ENCODE measurements around the gene KLK14.

KLK14 gene

DNA sequence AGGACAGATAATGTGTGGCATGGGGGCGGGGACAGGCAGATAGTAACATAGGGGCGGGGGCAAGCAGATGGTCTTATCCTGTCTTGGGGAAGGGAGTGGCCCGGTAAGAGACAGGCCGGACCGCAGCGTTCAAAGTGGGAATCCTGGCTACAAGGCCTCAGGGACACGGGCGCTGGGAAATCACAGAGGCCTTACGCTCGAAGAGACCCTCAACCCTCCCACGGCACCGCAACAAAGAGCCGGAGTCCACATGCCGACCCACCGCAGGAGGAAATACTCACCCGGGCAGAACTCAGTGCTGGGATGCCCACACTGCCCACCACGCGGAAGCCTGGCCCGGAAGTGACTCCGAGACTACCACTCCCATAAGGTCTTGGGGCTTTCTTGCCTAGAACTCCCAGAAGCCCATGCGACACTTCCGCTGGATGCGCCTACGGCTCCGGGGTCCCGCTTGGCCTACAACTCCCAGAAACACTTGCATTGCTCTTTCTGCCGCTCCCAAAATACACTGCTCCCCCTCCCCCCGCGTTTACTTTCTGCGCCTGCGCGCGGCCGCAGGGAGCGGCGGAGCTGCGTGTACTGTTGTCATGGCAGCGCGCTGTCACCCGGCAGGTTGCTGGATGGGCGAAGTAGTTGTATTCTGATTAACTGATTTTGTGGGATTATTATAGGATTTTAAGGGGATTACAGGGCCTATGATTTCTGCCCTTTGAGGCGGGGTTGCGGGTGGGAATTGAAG, 25.5 kb upstream of the KLK14 start, which contains the start of gene CTU1:
Gene CTU1 (minus strand): TSS at position 344 of the 739 bp plus-strand sequence. CDS start 3,840 bp downstream, outside the sequence.
- peak; percentile 98 to 99 for DNase-seq

DNA sequence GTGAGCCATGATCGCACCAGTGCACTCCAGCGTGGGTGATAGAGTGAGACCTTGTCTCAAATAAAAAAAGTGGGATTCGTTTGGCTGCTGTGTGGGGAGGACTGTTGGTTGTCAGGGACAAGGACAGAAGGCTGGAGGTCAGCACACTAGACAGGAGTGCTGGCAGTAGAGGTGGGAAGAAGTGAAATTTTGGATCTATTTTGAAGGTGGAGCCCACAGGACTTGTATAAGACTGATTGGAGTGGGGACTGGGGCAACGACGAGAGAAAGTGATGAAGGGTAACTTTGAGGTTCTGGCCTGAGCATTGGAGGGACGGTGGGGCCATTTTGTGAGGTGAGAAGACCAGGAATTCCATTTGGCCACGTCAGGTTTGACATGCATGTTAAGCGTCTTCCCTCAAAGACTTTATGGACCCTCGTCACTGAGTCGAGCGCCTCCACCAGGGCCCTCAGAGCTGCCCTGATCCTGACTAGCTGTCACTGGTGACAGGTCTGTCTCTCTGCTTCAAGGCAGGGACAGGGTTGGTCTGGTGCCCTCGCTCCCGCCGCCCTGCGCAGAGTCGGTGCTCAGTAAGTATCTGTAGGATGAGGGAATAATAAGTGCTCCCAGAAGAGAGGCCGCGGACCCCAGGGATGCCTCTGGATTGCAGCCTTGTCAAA, 24.8 kb upstream of the KLK14 start:
- DNase-seq = no peak

DNA sequence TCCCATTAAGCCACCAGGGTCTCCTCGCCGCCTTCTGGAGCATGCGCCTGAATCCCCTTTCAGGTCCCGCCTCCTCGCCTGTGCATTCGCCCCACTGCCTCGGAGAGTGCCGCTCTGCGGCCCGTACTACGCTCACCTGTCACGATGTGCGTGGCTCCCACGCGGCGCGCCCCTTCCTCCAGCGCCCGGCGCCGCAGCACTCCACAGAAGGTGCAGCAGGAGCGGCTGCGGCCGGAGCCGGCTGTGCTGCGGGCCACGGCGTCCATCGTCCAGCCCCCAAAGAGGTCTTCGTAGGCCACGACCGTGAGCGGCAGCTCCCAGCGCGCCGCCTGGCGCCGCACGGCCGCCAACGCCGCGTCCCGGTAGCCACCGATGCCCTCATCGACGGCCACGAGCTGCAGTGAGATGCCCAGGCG, 21.2 kb upstream of the KLK14 start:
- DNase-seq = no peak

DNA sequence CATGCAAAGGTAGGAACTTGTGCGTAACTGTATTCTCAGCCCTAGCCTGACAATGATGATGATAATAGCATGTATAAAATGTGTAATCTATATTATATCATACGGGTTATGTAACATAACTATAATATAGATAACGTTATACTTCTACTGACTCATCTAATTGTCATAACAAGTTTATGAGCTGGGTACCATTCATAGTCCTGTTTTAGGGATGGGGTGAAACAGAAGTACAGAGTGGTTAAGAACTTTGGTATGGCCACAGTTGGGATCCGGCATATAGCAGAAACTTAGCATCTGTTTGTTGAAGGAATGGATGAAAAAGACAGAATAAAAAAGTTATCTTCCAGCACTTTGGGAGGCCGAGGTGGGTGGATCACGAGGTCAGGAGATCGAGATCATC, 20.3 kb upstream of the KLK14 start:
- DNase-seq = no peak

DNA sequence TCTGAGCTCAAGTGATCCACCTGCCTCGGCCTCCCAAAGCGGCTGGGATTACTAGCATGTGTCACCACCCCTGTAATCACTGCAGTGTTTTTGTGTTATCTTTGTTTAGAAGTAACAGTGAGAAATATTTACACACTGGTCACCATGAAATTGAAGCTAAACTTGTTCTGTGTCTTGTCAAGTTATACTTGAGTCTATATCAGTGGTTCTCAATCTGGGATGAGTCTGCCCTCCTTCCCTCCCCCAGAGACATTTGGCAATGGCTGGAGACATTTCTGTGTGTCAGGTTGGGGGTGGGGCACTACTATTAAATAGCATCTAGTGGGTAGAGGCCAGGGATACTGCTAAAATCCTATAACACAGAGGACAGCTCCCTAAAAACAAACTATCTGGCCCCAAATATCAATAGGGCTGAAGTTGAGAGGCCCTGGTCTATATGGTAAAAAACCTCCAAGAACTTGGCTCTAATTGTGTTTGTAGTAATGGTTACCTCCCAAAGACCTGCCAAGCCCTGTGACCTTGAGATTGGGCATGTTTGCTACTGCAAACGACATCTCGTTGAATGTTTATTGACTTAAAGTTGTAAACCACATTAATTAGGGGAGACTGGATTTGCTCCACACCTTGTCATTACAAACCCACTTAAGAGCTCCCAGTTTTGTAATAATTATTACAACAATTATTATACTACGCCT, 18.6 kb upstream of the KLK14 start:
- DNase-seq = no peak

DNA sequence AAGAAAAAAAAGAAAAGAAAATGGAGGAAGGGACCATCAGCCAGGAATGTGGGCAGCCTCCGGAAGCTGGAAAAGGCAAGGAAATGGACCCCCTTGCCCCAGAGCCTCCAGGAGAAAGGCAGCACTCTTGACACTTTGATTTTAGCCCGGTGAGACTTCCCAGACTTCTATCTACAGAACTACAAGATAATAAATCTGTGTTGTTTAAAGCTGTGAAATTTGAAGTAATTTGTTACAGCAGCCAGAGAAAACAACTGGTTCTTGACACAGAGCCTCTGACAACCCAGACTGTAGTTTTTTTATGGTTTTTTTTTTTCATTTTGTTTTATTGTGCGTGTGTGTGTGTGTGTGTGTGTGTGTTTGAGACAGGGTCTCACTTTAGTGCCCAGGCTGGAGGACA, 17.9 kb upstream of the KLK14 start:
- no peak for DNase-seq

DNA sequence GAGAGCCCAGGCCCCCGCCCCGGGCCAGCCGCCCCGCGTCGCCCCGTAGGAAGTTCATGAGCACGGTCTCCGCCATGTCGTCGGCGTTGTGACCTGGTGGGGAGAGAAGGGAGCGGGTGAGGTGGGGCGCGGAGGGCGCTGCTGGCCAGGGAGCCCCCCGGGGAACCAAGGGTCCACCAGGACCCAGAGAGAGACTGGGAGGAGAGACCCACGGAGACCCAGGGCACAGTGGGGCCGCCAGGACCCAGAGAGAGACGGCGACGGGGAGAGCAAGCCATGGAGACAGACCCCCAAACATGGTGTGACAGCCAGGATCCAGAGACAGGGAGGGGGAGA, 16.3 kb upstream of the KLK14 start:
- no peak for DNase-seq

DNA sequence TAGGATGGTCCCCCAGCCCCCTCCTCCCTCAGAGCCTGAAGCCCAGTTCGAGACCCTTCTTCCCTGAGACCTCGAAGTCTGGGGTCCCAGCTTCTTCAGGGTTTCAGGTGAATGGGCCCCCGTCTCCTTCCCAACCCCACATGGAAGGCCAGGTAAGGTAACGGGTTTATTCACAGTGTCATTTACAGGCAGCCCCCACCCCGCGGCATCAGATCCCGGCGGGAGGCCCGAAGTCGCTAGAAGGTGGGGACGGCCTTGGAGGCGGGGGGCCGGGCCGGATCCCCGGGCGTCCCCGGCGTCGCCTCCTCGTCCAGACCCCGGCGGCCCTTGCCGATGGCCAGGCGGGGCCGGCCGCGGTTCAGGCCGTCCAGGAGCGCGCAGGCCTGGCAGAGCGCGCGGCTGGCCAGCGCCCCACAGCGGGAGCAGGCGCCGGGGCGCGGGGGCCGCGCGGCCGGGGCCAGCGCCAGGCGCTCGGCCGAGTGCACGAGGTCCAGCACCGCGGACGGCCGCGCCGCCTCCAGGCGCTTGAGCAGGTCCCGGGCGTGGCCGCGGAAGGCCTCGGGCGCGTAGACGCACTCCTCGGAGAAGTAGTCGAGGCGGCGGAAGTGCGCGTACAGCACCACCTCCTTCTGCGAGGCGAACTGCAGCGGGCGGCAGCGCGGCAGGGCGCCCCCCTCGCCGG, 15.8 kb upstream of the KLK14 start:
- no peak for DNase-seq

DNA sequence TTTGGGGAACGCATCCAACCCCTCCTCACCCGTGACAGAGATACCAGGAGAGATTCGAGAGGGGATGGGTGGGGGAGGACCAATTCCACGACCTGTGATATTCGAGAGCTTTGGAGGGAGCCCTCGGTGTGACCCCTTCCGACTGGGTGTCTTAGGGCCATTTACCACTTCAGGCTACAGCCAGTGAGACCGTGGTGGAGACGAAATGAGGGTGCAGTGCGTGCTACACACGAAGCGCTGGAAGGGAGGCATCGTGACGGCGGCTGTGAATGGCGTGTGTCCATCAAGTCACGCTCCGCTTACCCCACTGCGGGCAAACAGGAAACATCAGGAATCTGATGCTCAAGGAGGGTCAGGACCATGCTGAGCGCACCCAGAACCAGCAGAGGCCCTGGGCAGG, 15.1 kb upstream of the KLK14 start:
- no peak for DNase-seq

DNA sequence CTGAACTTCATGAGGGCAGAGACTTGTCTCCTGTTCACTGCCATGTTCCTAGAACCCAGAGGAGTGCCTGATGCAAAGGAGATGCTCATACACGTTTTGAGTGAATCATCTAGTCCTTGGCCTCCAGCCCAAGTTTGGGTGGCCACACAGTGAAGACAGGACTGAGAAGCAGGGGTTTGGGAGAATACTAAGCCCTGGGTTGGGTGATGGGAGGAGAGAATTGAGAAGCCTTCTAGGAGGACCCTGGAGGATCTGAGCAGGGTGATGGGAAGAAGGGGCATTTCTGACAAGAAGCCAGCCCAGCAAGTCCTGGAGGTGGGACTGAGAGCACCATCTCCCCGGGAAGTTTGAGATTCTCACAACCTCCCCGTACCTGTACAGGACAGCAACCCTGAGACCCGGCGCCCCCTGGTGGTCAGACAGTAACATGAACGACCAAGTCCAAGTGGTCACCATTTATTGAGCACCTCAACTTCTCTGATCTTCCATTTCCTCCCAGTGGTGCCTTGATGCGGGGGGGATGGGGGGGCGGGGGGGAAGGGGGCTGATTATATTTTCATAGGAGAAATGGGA, 14.6 kb upstream of the KLK14 start:
- peak in 1 of 2 donors; percentile 16 for DNase-seq

DNA sequence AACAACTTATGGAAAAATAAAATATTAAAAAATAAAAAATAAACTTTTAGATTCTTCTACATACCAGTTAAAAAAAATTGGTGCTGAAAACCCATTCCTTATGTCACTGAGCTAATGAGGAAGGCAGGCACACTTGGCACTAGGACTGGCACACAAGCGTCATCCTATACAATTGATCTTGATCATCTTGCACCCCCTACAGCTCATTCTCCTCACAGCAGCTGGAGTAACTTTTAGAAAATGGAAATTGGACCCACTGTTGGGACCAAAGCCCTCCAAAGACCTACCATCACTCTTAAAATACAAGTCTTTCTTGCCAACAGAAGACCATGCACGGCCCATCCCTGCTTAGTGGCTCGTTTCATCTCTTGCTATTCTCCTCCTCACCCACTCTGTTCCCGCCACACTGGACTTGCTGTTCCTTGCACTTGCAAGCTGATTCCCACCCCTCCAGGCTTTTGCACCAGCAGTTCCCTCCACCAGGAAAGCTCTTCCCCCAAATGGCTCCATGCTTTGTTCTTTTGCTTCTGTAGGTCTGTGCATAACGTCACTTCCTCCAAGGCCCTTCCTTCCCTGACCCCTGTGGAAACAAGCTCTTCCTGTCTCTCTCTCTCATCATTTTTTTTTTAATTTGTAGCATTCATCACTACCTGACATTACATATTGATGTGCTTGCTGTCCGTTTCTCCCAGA, 13.9 kb upstream of the KLK14 start:
- no peak for DNase-seq

DNA sequence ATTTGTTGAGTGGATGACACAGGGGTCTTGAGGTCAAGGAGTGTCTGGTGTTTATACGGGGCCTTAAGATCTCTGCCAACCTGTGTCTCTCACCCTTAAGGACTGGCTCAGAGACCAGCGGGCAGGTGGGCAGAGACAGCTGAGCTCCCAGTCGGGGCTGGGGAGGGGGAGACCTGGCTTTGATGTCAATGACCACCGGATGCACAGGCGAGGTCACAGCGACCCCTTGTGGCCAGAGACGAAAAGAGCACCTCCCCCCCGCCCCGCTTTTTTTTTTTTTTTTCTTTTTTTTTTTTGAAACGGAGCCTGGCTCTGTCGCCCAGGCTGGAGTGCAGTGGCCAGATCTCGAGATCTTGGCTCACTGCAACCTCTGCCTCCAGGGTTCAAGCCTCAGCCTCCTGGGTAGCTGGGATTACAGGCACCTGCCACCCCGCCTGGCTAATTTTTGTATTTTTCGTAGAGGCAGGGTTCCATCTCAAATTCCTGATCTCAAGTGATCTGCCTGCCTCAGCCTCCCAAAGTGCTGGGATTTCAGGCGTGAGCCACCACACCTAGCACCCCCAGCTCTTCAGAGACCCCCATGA, 12.1 kb upstream of the KLK14 start:
- DNase-seq = no peak

DNA sequence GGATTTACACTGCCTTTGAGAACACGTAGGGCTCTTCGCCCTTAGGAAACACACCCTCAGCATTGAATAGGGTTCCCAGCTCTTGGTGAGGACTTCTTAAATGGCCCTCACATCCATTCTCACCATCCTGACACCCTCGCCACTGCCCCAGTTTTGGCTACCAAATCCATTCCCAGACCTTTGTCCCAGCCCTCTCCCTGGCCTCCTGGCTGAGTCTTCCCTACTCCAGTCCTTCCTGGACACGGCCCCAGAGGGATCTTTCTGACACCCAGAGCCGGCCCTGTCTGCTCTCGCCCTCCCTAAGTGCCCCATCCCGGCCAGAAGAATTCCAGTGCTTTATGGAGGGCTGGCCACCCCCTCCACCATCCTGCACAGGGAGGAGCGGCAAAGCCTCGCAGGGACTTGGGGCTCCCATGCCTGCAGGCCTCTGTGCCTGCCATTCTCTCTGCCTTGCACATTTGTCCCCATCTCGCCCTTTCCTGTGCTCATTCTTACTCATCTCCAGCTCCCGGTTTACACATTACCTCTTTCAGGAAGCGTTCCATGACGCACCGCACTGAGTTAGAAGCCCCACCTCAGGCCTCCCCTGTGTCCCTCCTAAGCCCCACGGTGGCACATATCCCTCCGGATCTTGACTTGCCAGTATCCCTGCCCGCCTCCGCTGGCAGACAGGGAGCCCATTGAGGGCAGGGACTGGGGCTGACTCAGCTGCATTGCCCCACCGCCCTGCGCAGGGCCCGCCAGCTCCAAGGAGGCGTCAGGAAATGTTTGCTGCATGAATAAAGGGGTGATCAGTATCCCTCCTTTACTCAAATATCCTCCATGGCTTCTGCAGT, 11.0 kb upstream of the KLK14 start:
- DNase-seq = no peak

DNA sequence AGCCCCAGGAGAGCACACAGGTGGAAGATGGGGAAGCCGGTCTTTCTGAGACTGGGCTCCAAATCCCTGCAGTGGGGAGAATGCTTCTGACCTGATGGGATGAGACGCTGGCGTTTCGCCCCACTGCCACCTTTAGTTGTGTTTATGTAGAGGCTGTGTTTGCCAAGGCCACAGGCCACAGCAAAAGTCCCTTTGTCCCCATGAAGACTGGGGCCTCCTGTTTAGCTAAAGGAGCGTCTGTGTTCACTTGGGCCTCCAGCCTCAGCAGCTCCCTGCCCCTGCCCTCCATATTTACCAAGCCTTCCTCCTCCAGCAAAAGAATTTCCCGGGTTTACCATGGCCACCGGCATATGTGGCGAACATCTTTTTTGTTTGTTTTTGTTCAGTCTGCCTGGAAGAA, 10.4 kb upstream of the KLK14 start:
- DNase-seq = no peak

DNA sequence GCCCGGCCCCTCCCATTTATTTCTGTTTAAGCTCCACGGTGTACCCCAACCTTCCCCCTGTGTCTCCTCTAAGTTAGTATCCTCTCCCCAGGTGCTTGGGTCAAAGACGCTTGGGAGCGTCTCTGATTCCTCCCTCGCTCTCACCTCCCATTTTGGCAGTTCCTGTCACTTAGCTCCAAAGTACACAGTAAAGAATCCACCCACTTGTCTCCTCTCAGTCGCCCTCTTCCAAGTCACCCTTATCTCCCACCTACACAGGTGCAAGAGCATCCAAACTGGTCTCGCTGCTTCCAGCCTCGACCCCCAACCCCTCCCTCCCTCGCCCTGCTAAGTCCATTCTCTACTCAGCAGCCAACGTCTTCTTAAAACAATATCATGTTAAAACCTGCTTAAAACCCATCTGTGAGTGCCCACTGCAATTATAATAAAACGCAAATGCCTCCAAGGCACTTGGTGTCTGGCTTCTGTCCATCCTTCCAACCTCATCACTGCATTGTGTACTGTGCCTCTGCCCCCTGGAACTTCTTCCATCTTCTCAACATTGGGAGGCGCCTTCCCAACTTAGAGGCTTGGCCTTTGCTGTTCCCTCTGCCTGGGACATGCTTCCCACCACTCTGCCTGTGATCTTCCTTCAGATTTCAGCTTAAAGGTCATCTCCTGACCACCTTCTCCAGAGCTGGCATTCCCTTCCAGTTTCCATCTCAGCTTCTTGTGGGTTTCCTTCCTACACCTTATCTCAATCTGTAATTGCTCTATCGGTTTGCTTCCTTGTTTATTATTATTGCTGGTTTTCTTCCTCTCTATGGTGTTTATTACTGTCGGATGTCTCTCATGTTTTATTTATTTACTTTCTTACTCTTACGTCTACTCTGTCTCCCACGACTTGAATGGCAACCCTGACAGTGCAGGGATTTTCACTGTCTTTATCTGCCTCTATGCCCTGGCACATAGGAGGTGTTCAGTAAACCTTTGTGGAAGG, 9.5 kb upstream of the KLK14 start:
- no peak for DNase-seq

DNA sequence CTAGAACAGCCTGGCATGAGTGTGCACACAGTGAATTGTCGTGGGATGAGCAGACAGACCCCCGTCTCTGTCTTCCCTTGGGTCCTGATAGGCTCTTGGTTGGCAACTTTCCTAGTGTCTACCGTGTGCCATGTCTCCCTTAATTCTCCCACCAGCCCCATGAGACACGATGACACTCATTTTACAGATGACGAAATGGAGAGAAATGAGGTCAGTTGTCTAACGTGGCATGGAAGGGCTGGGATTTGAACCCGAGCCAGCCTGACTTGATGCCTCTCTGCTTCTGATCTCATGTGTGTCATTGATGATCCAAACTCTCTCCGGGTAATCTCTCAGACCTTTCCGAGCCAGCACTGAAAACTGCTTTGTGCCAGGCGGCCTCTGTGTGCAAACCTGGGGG, 8.4 kb upstream of the KLK14 start:
- no peak for DNase-seq

DNA sequence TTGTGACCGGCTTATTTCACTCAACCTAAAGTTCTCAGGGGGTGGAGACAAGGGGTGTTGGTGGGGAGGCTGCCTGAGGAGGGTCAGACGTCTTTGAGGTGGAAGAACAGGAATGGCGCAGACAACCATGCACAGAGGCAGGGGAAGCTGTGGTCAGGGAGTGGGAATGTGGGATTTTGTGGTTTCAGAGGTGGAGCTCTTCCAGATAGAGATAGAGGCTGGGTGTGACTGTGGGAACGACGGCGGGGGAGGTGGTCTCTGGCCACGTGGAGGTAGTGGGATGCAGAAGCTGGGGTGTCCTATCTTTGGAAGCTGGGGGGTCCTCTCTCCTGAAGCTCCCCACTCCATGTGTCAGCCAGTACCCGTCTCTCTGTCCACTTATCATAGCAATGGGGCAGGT, 7.8 kb upstream of the KLK14 start:
- no peak for DNase-seq

DNA sequence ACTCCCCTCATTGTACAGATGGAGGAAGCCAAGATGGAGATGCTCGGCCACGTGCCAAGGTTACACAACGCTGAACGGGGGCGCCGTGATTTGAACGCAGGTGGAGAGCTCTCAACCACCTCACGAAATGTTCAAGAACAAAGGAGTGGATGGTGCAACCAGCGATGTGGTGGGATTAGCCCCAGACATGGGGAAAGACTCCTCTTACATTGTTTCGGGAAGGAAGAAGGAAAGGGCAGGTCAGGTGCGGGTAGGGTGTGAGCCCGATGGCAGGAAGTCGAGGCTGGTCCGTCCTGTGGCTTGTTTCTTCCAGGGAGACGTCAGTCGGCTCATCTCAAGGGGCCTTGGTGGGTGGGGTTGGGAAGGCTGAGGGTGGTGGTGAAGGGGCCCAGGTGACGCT, 7.1 kb upstream of the KLK14 start:
- no peak for DNase-seq

DNA sequence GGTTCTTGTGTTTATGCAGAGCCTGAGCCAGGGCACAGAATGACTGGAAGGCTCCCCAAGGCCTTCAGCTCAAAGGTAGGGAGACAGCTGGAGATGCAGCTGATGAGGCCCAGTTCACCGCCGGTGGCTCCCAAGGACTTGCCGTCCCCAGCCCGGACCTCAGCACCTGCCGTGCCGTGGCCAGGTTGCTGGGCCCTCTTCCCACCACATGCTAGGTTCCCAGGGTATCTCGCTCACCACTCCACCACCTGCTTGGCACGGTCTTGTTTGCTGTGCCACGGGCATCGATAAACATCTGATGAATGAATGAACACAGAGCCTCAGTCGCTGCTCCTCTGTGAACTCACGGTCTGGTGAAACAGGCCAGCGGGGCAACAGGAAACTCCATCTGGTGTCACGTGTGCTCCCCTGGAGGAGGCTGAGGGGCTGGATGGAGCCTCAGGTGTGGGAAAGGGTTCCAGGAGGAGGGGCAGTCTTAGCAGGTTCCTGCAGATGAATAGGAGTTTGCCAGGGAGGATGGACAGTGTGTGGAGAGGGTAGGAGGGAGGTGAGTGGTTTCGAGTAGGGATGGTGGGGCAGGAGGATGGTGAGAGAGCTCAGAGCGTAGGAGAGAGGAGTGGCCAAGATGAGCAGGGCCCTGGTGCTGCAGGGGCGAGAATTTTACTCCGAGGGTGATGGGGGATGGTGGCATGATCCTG, 3.6 kb upstream of the KLK14 start:
- DNase-seq = no peak
